GM21723 (cell line): Measurements from ENCODE around the gene SPRED2.
A peak's percentile ranks its signal among the peaks of the same experiment; 100 is the strongest.

Experiments
- ATAC-seq: cut with Tn5 transposase; IDR thresholded peaks from one replicate; pipeline ENCODE4 v1.9.1; 2021; ENCODE audit warnings: mild to moderate bottlenecking, moderate library complexity; ENCODE audit not compliant: unreplicated experiment

SPRED2 gene

DNA sequence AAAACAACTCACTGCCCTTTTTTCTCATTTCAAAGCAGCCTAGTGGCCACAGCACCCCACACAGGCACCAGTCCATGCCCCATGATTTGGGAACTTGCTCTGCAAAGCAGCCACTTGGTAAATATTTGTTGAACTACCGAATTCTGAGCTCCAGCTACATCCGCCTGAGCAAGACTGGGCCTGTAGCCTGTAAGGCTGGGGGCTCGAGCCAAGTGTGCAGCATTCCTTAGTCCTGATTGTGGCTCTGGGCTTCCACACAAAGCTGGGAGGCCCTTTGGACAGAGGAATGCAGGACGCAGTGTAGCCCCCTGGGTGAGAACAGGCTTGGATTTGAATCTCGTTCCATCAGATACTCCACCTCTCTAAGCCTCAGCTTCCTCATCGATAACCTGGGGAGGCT, 116.3 kb downstream of the SPRED2 start:
- ATAC-seq, result no peak

DNA sequence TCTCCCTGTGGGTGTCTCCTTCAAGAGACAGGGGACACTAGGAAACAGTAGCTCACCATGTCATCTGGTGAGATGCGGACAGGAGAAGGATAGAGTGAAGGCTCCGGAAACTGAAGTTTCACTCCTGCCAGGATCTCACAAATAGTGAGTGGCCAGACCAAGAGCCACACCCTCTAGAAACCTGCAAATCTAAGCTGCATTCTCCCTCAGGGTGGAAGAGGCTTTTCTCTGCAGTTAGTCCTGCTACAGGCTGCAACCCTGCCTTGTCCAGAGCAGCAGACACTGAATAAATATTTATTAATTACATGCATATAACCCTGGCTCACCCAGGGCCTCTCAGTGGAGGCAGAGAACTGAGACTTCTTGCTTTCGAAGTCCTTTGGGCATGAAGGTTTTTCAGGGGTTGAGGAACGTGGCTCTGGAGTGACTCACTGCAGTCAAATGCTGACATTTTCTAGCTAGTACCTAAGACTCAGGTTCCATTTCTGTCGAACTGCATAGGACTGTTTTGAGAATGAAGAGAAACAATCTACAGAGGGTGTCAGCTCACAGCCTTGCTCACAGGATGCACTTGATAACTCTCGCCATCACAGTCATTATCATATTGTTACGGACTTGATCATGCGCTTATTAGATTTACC, 117.5 kb downstream of the SPRED2 start:
- ATAC-seq, result no peak

DNA sequence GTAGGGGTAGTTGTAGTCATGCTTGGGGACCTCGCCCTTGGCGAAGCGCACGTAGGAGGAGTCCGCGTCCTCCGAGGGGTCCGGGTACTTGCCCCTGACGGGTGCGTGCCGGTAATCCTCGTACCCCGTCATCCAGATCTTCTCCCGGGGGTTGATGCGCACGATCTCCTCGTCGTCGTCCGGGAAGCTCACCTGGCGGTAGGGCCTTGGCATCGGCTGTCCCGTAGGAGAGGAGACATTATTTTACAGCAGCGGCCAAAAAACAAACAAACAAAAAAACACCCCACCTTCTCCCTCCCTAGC, 118.5 kb downstream of the SPRED2 start:
- no peak for ATAC-seq

DNA sequence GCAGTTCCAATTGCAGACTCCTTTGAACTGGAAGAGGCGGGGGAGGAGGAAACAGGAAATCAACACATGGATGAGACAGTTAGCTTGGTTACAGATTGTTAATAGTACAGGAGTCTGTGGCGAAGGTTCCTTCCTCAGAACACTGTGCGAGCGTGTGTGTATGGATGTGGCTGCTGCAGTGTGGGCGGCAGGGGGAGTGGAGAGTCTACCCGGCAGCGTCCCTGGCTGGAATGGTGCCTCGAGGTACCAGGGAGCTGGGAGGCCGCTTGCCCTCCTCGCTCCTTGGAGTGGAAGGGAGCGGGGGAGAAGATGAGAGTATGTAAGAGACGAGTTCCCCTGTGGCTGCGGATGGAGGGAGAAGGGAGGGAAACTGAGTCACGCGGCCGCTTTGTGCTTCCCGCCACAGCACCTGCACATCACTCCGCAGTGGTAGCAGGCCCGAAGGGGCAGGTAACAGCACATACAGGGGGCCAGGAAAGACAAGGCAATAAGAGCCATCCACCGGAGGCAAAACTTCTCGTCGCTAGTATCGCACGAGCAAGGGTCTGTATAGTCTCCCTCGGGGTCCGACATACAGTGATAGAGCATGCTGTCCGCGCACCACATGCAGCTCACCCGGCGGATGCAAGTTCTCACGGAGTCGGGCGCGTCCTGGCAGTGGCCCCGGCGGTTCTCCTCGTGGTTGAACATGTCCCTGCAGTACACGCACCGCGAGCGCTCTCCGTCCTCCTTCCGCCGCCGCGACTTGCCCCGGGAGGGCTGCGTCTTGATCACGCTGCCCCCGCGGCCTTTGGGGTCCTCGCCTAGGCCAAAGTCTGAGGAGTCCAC, 119.1 kb downstream of the SPRED2 start:
- ATAC-seq, result no peak

- no peak for ATAC-seq
These were observed 120.8 kb downstream of the SPRED2 start for GRCh38 chr2:65311596-65311995.

DNA sequence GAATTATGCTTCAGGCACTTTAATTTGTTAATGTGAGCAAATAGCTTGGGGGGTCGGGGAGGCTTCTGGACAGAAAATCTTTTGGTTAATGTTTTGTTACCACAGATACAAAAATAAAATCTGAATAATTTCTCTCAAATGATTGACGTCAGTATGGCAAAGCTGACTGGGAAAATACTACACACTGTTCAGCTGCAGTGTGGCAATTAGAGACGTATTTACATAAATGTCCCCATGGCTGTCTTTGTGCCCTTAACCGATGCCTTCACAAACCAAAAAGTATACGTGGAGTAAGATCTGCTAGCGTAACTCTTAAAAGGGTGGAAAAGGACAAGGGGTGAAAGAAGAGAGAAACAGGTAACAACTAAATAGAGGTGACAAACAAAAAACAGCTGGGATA, 121.3 kb downstream of the SPRED2 start:
- no peak for ATAC-seq

GRCh38 chr2:65309699-65310098, 122.7 kb downstream of the SPRED2 start:
- ATAC-seq, result no peak

- no peak for ATAC-seq
These were observed 126.5 kb downstream of the SPRED2 start for GRCh38 chr2:65305934-65306333.

DNA sequence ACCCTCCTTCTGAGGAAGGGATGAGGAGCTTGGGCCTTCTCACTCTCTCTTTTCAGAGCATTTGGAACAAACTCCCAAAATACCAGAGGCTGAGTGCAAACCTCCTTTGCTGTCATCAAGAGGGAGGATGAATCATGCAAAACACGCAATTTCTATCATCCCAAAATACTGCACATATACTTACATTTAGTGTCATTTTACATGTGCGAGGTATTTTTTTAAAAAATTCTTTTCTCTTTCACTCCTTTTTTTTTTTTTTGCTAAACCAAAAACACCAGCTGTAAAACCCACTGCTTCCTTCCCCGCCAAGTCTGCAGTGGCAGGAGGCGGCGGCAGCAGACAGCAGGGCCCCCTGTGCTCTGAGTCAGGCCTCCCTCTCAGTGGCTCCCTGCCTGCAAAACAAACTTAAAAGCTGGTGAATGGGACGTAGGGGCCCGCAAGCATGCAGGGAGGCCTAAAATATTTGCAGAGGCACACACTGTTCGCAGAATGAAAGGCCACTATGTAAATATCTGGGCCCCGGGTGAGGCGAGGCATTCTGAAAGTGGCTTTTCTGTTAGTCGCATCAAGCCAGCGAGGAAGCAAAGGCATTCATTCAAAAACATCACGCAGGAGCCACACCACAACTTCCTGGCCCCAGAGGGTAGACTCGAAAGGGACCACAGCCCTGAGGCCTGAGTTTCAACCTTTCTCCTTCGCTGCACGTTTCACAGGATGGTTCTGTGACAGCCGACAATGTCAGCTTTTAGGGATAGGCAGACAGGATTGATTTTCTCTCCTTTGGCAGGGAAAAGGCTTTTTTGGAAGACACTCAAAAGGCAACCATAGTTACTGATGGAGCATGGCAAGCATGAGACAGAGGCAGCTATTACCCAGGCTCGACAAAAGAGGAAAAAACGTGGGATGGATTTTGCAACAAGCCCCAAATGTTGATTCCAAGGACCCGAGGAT, 131.4 kb downstream of the SPRED2 start:
- peak; percentile 89 for ATAC-seq

DNA sequence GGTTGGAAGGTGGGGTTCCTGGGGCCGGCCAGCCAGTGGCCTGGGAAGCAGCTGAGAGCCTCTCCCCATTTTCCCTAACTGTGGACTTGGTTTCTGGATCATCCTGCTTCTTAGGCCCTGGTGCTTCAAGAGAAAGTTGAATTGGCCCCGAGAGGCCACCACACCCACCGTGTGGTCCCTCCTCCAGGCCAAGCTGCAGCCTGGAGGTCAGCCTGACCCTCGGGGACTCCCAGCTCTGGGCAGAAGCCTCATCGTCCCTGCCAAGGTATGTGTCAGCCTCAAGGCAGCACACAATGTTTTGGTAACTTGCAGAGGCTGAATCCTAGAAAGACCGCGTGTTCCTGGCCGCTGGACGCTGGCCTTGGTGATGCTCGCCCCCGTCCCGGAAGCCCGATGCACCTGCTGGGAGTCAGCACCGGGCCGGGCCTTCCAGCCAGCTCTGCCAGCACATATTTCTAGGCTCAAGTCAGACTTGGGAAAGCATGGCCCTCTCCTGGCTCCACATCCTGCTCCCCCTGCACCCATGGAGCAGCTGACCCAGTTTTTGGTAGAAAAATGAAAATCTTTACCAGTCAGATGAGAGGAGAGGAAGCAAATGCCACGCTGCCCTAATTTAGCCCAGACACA, 132.2 kb downstream of the SPRED2 start:
- ATAC-seq, result no peak

- no peak for ATAC-seq
These were observed 133.2 kb downstream of the SPRED2 start for GRCh38 chr2:65299246-65299645.

- ATAC-seq, result no peak
These were observed 134.3 kb downstream of the SPRED2 start for GRCh38 chr2:65298089-65298488.

- no peak for ATAC-seq
These were observed 134.9 kb downstream of the SPRED2 start for GRCh38 chr2:65297544-65297943.

- ATAC-seq, result no peak
These were observed 135.4 kb downstream of the SPRED2 start for GRCh38 chr2:65296971-65297370.

- ATAC-seq, result no peak
These were observed 137.7 kb downstream of the SPRED2 start for GRCh38 chr2:65294701-65295100.

DNA sequence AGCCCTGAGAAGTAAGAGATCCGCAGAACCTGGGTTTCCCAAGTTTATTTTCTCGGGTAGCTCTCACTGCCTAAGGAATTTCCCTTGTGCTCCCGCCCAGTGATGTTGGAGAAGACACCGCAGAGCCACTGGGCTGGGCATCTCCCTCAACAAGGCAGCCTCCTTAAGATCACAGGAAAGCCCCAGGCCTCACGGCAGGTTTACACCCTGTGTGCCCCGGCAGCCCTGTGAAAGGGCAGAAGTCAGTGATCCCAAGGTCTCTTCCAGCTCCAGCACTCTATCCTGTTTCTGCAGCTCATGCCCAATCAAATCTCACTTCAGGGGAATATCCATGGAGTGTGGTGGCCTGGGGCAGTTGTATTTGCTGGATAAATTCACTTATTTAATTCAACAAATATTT, 138.3 kb downstream of the SPRED2 start:
- ATAC-seq, result no peak

- no peak for ATAC-seq
These were observed 139.0 kb downstream of the SPRED2 start for GRCh38 chr2:65293376-65293775.

DNA sequence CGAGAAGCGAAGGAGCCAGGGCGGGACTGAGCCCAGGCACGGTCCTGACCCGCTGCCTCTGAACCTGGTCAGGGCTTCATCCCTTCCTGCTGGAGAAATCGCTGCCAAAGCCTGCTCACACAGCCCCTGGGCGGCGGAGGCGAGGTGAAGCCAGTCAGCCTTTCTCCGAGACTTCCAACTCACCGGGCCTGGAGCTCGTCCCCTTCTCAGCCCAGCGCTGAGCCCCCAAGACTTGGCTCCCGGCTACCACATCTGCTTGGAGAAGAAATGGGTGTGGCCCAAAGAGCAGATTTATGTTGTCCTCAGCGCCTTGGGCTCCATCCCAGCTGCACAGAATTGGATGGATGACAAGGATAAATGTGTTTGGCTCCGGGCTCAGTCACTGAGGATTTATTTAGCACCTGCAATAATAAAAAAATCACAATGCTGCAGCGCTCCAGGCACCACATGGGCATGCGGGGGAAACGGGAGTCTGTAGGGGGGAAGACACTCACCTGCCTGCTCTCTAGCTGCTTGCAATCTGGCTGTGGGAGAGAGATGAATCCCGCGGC, 139.9 kb downstream of the SPRED2 start:
- ATAC-seq, result no peak

- no peak for ATAC-seq
These were observed 140.3 kb downstream of the SPRED2 start for GRCh38 chr2:65292106-65292400.

GRCh38 chr2:65291216-65292105, 140.9 kb downstream of the SPRED2 start:
- ATAC-seq, result no peak
